H9 (cell line): ENCODE data around the gene IL18R1. TPM values are rescaled to one million over a fixed set of nuclear protein-coding genes. Genes with fewer than 3 reads are reported as not detected.

ENCODE experiments used
- DNase-seq: peaks from one replicate; pipeline ENCODE4 v3.0.0-alpha.2; 2017
- H2AFZ ChIP-seq: one replicate; pipeline ENCODE4 v1.6.1; 2013; ENCODE audit warnings: mild to moderate bottlenecking, low read length, control low read depth, moderate library complexity
- H2AK5ac ChIP-seq: 2 replicates; pipeline ENCODE4 v1.6.1; 2013; ENCODE audit warnings: low read length, control low read depth, mixed read lengths; ENCODE audit not compliant: insufficient read length
- H2BK120ac ChIP-seq: one replicate; pipeline ENCODE4 v1.6.1; 2013; ENCODE audit warnings: low read depth, mild to moderate bottlenecking, low read length, control low read depth, inconsistent platforms; ENCODE audit not compliant: poor library complexity, severe bottlenecking
- H2BK12ac ChIP-seq: 2 replicates; pipeline ENCODE4 v1.6.1; 2013; ENCODE audit warnings: low read length, control low read depth, mixed read lengths, low read depth; ENCODE audit not compliant: insufficient read length
- H2BK15ac ChIP-seq: 2 replicates; pipeline ENCODE4 v1.6.1; 2013; ENCODE audit warnings: low read depth, low read length, control low read depth
- H2BK20ac ChIP-seq: one replicate; pipeline ENCODE4 v1.6.1; 2013; ENCODE audit warnings: low read depth, mild to moderate bottlenecking, low read length, control low read depth, inconsistent platforms; ENCODE audit not compliant: poor library complexity, severe bottlenecking
- H2BK5ac ChIP-seq: 2 replicates; pipeline ENCODE4 v1.6.1; 2013; ENCODE audit warnings: low read length, control low read depth, mixed read lengths; ENCODE audit not compliant: insufficient read length
- H3K14ac ChIP-seq: 2 replicates; pipeline ENCODE4 v1.6.1; 2013; ENCODE audit warnings: low read length, control low read depth; ENCODE audit not compliant: insufficient read depth
- H3K18ac ChIP-seq: 2 replicates; pipeline ENCODE4 v1.6.1; 2013; ENCODE audit warnings: low read depth, mild to moderate bottlenecking, mixed read lengths, low read length, control low read depth; ENCODE audit not compliant: insufficient read length
- H3K23ac ChIP-seq: 2 replicates; pipeline ENCODE4 v1.6.1; 2013; ENCODE audit warnings: low read length, control low read depth, mixed read lengths, low read depth; ENCODE audit not compliant: insufficient read length
- H3K23me2 ChIP-seq: 2 replicates; pipeline ENCODE4 v1.6.1; 2013; ENCODE audit warnings: low read depth, mild to moderate bottlenecking, mixed read lengths, low read length, control low read depth; ENCODE audit not compliant: insufficient read length, poor library complexity, severe bottlenecking
- H3K27ac ChIP-seq: 2 replicates; pipeline ENCODE4 v1.5.1; 2013; ENCODE audit warnings: low read length, control low read depth, mixed read lengths, low read depth; ENCODE audit not compliant: insufficient read length
- H3K27me3 ChIP-seq: 2 replicates; pipeline ENCODE4 v1.6.1; 2013; ENCODE audit warnings: low read length, control low read depth, inconsistent platforms; ENCODE audit not compliant: insufficient read depth
- H3K4ac ChIP-seq: 2 replicates; pipeline ENCODE4 v1.6.1; 2013; ENCODE audit warnings: low read depth, mild to moderate bottlenecking, control low read depth, inconsistent platforms, low read length, moderate library complexity
- H3K4me1 ChIP-seq: 2 replicates; pipeline ENCODE4 v1.6.1; 2013; ENCODE audit warnings: low read length, control low read depth, inconsistent platforms; ENCODE audit not compliant: insufficient read depth
- H3K4me2 ChIP-seq: 2 replicates; pipeline ENCODE4 v1.6.1; 2013; ENCODE audit warnings: low read length, control low read depth, mixed read lengths; ENCODE audit not compliant: insufficient read length, insufficient read depth
- H3K56ac ChIP-seq: 2 replicates; pipeline ENCODE4 v1.6.1; 2013; ENCODE audit warnings: low read depth, mild to moderate bottlenecking, mixed read lengths, low read length, control low read depth; ENCODE audit not compliant: insufficient read length
- H3K79me1 ChIP-seq: 2 replicates; pipeline ENCODE4 v1.6.1; 2013; ENCODE audit warnings: low read depth, mild to moderate bottlenecking, moderate library complexity, low read length, control low read depth, inconsistent platforms; ENCODE audit not compliant: insufficient read depth, poor library complexity, severe bottlenecking
- H3K79me2 ChIP-seq: 2 replicates; pipeline ENCODE4 v1.6.1; 2013; ENCODE audit warnings: low read length, control low read depth, inconsistent platforms; ENCODE audit not compliant: insufficient read depth
- H3K9ac ChIP-seq: 2 replicates; pipeline ENCODE4 v1.6.1; 2013; ENCODE audit warnings: low read length, control low read depth, mixed read lengths; ENCODE audit not compliant: insufficient read length; ENCODE audit errors: extremely low read depth
- H3K9me3 ChIP-seq: one replicate; pipeline ENCODE4 v1.6.1; 2013; ENCODE audit warnings: low read depth, low read length, inconsistent platforms; ENCODE audit not compliant: control insufficient read depth
- H3T11ph ChIP-seq: one replicate; pipeline ENCODE4 v1.6.1; 2013; ENCODE audit warnings: mild to moderate bottlenecking, low read length, control low read depth, inconsistent platforms
- H4K20me1 ChIP-seq: one replicate; pipeline ENCODE4 v1.6.1; 2013; ENCODE audit not compliant: control insufficient read depth, insufficient read length, insufficient read depth
- H4K5ac ChIP-seq: 2 replicates; pipeline ENCODE4 v1.6.1; 2013; ENCODE audit warnings: low read depth, mild to moderate bottlenecking, mixed read lengths, low read length, control low read depth; ENCODE audit not compliant: insufficient read length
- H4K8ac ChIP-seq: replicated peaks from 2 replicates; pipeline ENCODE4 v1.6.1; 2013; ENCODE audit warnings: low read length, control low read depth, mixed read lengths, low read depth; ENCODE audit not compliant: insufficient read length
- H4K91ac ChIP-seq: 2 replicates; pipeline ENCODE4 v1.6.1; 2013; ENCODE audit warnings: low read depth, mild to moderate bottlenecking, moderate library complexity, mixed read lengths, low read length, control low read depth; ENCODE audit not compliant: insufficient read length
- H3K27ac Mint-ChIP-seq, 3 experiments: 2 replicates in 2 of 3; 3 replicates in 1 of 3; pipeline ENCODE4 v1.8.0; 2020 to 2021; ENCODE audit warnings: mixed read lengths in 3 of 3, mild to moderate bottlenecking in 1 of 3, moderate library complexity in 1 of 3
- H3K27me3 Mint-ChIP-seq: 2 replicates; pipeline ENCODE4 v1.8.0; 2021; ENCODE audit warnings: low read depth, mild to moderate bottlenecking, moderate library complexity, mixed read lengths
- H3K36me3 Mint-ChIP-seq, 3 experiments: 2 replicates in 2 of 3; 3 replicates in 1 of 3; pipeline ENCODE4 v1.8.0; 2020 to 2021; ENCODE audit warnings: low read depth in 3 of 3, mixed read lengths in 3 of 3; ENCODE audit not compliant: insufficient read depth in 1 of 3
- H3K4me1 Mint-ChIP-seq, 2 experiments: 2 replicates each; pipeline ENCODE4 v1.8.0; 2020; ENCODE audit warnings: mixed read lengths in 2 of 2
- H3K4me3 Mint-ChIP-seq, 2 experiments: 2 replicates in 1 of 2; 3 replicates in 1 of 2; pipeline ENCODE4 v1.8.0; 2020 to 2021; ENCODE audit warnings: mild to moderate bottlenecking in 2 of 2, mixed read lengths in 2 of 2, moderate library complexity in 1 of 2
- H3K9me3 Mint-ChIP-seq, 2 experiments: 2 replicates in 1 of 2; 3 replicates in 1 of 2; pipeline ENCODE4 v1.8.0; 2020; ENCODE audit warnings: mild to moderate bottlenecking in 2 of 2, mixed read lengths in 2 of 2, moderate library complexity in 1 of 2
- CTCF ChIP-seq: fragments of 200-600 bp; sonication (generic); conservative IDR thresholded peaks from 3 replicates; pipeline ENCODE4 v1.8.0; 2021; ENCODE audit warnings: antibody characterized with exemption, mild to moderate bottlenecking
- WGBS: extraction: QIAGEN DNeasy Blood & Tissue Kit; methylation state at CpG from one replicate; pipeline ENCODE4 v1.1.7; 2013; ENCODE audit warnings: missing lambda C conversion rate, low lambda C conversion rate, mixed read lengths; ENCODE audit not compliant: insufficient read length; ENCODE audit errors: extremely low coverage; 5-methylcytosine and 5-hydroxymethylcytosine counted together
- total RNA-seq: library from RNA; stranded (reverse); gene quantifications from 2 replicates; pipeline ENCODE4 v1.2.1, GENCODE V29; 2021

IL18R1 gene
- total RNA-seq, 1 experiment from 2014 or later, result not detected

GRCh38 chr2:102433973-102434654 lies 78.5 kb downstream of the IL18R1 start:
- Histone ChIP-seq H3K79me2 (no peaks in the 10 kb centered on the region), H4K5ac (no peak overlapping the region), H3K23ac (no peak overlapping the region), H3K9me3 (no peaks in the 10 kb centered on the region), H4K20me1 (no peaks in the 10 kb centered on the region), H3K4me2 (no peak overlapping the region), H4K91ac (no peak overlapping the region), H3K4ac (no peak overlapping the region), H3K79me1 (no peaks in the 10 kb centered on the region), H3T11ph (no peak overlapping the region), H2AK5ac (no peak overlapping the region), H3K27ac (no peak overlapping the region), H2BK15ac (no peak overlapping the region), H4K8ac (no peak overlapping the region), H2AFZ (no peak overlapping the region), H2BK12ac (no peak overlapping the region), H3K56ac (no peak overlapping the region), H3K27me3 (no peaks in the 10 kb centered on the region), H3K23me2 (no peaks in the 10 kb centered on the region), H2BK20ac (no peak overlapping the region), H3K14ac (no peak overlapping the region), H2BK5ac (no peak overlapping the region), H3K18ac (no peak overlapping the region), H3K4me1 (no peaks in the 10 kb centered on the region), H2BK120ac (no peak overlapping the region), H3K9ac (no peak overlapping the region)
- DNase-seq, result no peak
- Mint-ChIP-seq H3K36me3 (no peaks in the 10 kb centered on the region), H3K4me3 (no peak overlapping the region), H3K9me3 (no peaks in the 10 kb centered on the region), H3K27ac (no peak overlapping the region), H3K4me1 (no peaks in the 10 kb centered on the region), H3K27me3 (peaks cover 2% of the 10 kb centered on the region; the same call in 1 of the 2 replicates)
- no peak for TF ChIP-seq CTCF
- no CpG with 5 or more reads among the region's 4 CpGs for whole genome bisulfite sequencing
